ENCODE measurements around the gene MBNL1.

DNA sequence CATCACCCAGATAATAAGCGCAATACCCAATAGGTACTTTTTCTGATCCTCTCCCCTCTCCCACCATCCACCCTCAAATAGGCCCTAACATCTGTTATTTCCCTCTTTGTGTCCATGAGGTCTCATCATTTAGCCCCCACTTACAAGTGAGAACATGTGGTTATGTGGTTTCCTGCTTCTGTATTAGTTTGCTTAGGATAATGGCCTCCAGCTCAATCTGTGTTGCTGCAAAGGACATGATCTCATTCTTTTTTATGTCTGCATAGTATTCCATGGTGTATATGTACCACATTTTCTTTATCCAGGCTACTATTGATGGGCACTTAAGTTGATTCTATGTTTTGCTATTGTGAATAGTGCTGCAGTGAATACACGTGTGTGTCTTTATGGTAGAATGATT, 165.4 kb downstream of the MBNL1 start:
- TF ChIP-seq POLR2A (IDR thresholded peaks at IDR 0.05) (no peak), EP300 (IDR thresholded peaks at IDR 0.05) (no peak)
- TF ChIP-seq, protein P1, sequence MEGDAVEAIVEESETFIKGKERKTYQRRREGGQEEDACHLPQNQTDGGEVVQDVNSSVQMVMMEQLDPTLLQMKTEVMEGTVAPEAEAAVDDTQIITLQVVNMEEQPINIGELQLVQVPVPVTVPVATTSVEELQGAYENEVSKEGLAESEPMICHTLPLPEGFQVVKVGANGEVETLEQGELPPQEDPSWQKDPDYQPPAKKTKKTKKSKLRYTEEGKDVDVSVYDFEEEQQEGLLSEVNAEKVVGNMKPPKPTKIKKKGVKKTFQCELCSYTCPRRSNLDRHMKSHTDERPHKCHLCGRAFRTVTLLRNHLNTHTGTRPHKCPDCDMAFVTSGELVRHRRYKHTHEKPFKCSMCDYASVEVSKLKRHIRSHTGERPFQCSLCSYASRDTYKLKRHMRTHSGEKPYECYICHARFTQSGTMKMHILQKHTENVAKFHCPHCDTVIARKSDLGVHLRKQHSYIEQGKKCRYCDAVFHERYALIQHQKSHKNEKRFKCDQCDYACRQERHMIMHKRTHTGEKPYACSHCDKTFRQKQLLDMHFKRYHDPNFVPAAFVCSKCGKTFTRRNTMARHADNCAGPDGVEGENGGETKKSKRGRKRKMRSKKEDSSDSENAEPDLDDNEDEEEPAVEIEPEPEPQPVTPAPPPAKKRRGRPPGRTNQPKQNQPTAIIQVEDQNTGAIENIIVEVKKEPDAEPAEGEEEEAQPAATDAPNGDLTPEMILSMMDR (IDR thresholded peaks at IDR 0.05) = no peak
